KMS-11 (cell line): Measurements from ENCODE around the gene SLC37A3.
A peak's percentile ranks its signal among the peaks of the same experiment; 100 is the strongest.

ENCODE experiments used
- H2AFZ ChIP-seq: fragments of 200-600 bp; sonication (generic); 2 replicates; pipeline ENCODE4 v1.6.1; 2016; ENCODE audit warnings: antibody characterized with exemption, mixed run types, low read depth
- H3K27ac ChIP-seq: fragments of 200-600 bp; sonication (generic); 2 replicates; pipeline ENCODE4 v1.6.1; 2016; ENCODE audit warnings: mild to moderate bottlenecking, mixed run types
- H3K27me3 ChIP-seq: fragments of 200-600 bp; sonication (generic); 2 replicates; pipeline ENCODE4 v1.6.1; 2017; ENCODE audit warnings: mild to moderate bottlenecking, low read depth, mixed run types, moderate library complexity; ENCODE audit not compliant: insufficient read depth
- H3K36me3 ChIP-seq: fragments of 200-600 bp; sonication (generic); 2 replicates; pipeline ENCODE4 v1.6.1; 2017; ENCODE audit warnings: mild to moderate bottlenecking, mixed run types; ENCODE audit not compliant: insufficient read depth
- H3K4me1 ChIP-seq: fragments of 200-600 bp; sonication (generic); 2 replicates; pipeline ENCODE4 v1.6.1; 2016; ENCODE audit warnings: mild to moderate bottlenecking, low read depth, mixed run types; ENCODE audit not compliant: poor library complexity, severe bottlenecking
- H3K4me2 ChIP-seq: fragments of 200-600 bp; sonication (generic); 2 replicates; pipeline ENCODE4 v1.7.0; 2016; ENCODE audit warnings: mild to moderate bottlenecking, mixed run types
- H3K4me3 ChIP-seq: fragments of 200-600 bp; sonication (generic); IDR thresholded peaks from 2 replicates; pipeline ENCODE4 v1.6.1; 2017; ENCODE audit warnings: low read depth, low read length, mixed read lengths; ENCODE audit not compliant: insufficient read depth
- H3K79me2 ChIP-seq: fragments of 200-600 bp; sonication (generic); 2 replicates; pipeline ENCODE4 v1.6.1; 2016; ENCODE audit warnings: low read depth, mixed run types; ENCODE audit not compliant: insufficient read depth
- H3K9ac ChIP-seq: fragments of 200-600 bp; sonication (generic); 2 replicates; pipeline ENCODE4 v1.6.1; 2016; ENCODE audit warnings: mild to moderate bottlenecking, mixed run types
- H4K20me1 ChIP-seq: fragments of 200-600 bp; sonication (generic); 2 replicates; pipeline ENCODE4 v1.6.1; 2016; ENCODE audit warnings: mild to moderate bottlenecking, mixed run types; ENCODE audit not compliant: insufficient read depth
- CTCF ChIP-seq: fragments of 200-600 bp; sonication (generic); conservative IDR thresholded peaks from 2 replicates; pipeline ENCODE4 v1.6.1; 2017; ENCODE audit warnings: low read depth, mild to moderate bottlenecking, antibody characterized with exemption, low read length, moderate library complexity, mixed read lengths

The SLC37A3 gene

GRCh38 chr7:140400381-140400780 lies 2.1 kb upstream of the SLC37A3 start:
- Histone ChIP-seq H4K20me1 (no peaks in the 10 kb centered on the region), H3K9ac (no peak overlapping the region), H3K4me2 (no peak overlapping the region), H3K27me3 (no peaks in the 10 kb centered on the region), H3K79me2 (no peaks in the 10 kb centered on the region; the same call in 1 of the 2 replicates), H2AFZ (no peak overlapping the region), H3K36me3 (no peaks in the 10 kb centered on the region), H3K27ac (no peak overlapping the region), H3K4me3 (no peak overlapping the region), H3K4me1 (peaks cover 4% of the 10 kb centered on the region)
- no peak for TF ChIP-seq CTCF

GRCh38 chr7:140398821-140399220 lies 491 bp upstream of the SLC37A3 start:
- TF ChIP-seq CTCF, result no peak
- Histone ChIP-seq H3K9ac (no peak overlapping the region), H3K79me2 (no peaks in the 10 kb centered on the region; the same call in 1 of the 2 replicates), H2AFZ (peak overlapping the region; percentile 62), H4K20me1 (no peaks in the 10 kb centered on the region), H3K27ac (no peak overlapping the region), H3K36me3 (no peaks in the 10 kb centered on the region), H3K4me1 (peaks cover 4% of the 10 kb centered on the region), H3K4me2 (peak overlapping the region; percentile 74; the same call in 1 of the 2 replicates), H3K27me3 (no peaks in the 10 kb centered on the region), H3K4me3 (no peak overlapping the region)

- Histone ChIP-seq H3K79me2 (no peaks in the 10 kb centered on the region; the same call in 1 of the 2 replicates), H3K4me1 (peaks cover 26% of the 10 kb centered on the region), H3K27me3 (peaks cover 24% of the 10 kb centered on the region; the same call in 1 of the 2 replicates), H4K20me1 (peaks cover 13% of the 10 kb centered on the region), H3K36me3 (no peaks in the 10 kb centered on the region), H2AFZ (no peak overlapping the region), H3K27ac (no peak overlapping the region), H3K4me3 (no peak overlapping the region), H3K9ac (no peak overlapping the region), H3K4me2 (no peak overlapping the region)
- TF ChIP-seq CTCF, result no peak
Measured at GRCh38 chr7:140393756-140394306, 4.5 kb downstream of the SLC37A3 start.

GRCh38 chr7:140391634-140392033 lies 6.7 kb downstream of the SLC37A3 start:
- no peak for TF ChIP-seq CTCF
- peaks cover 22% of the 10 kb centered on the region for H3K4me1 ChIP-seq
- H3K4me3 ChIP-seq, result no peak overlapping the region
- H3K27ac ChIP-seq, result no peak overlapping the region
- H3K4me2 ChIP-seq, result no peak overlapping the region
- H3K79me2 ChIP-seq, result no peaks in the 10 kb centered on the region; the same call in 1 of the 2 replicates
- no peak overlapping the region for H3K9ac ChIP-seq
- H3K27me3 ChIP-seq, result peaks cover 24% of the 10 kb centered on the region; the same call in 1 of the 2 replicates
- H4K20me1 ChIP-seq, result peaks cover 13% of the 10 kb centered on the region
- no peaks in the 10 kb centered on the region for H3K36me3 ChIP-seq
- H2AFZ ChIP-seq, result no peak overlapping the region
